MCF 10A (cell line): ENCODE measurements around the gene LDHAL6B. TPM values are rescaled to one million over a fixed set of nuclear protein-coding genes. Genes with fewer than 3 reads are reported as not detected.

Source experiments
- BruUV-seq: library from RNA; stranded (reverse); fragments of 400-500 nt; replicated peaks from 2 replicates; lab custom pipeline; 2021; lab: Mats Ljungman, UMichigan
- CTCF ChIA-PET: fragments of 300-600 bp; sonication (Branson Sonifier 250); formaldehyde crosslinking; extraction: SDS; loops from one replicate; lab custom pipeline; 2021; ENCODE audit warnings: antibody characterized with exemption, inconsistent platforms; lab: Yijun Ruan, JAX
- POLR2A ChIA-PET: fragments of 300-600, 350-650 bp; sonication (Branson Sonifier 250); formaldehyde crosslinking; extraction: SDS; loops from one replicate; lab custom pipeline; 2020; ENCODE audit warnings: antibody characterized with exemption, inconsistent platforms; lab: Yijun Ruan, JAX
- DNase-seq: peaks from one replicate; pipeline ENCODE4 v3.0.0-alpha.2; 2018; ENCODE audit not compliant: unreplicated experiment
- H3K27ac Mint-ChIP-seq: one replicate; pipeline ENCODE4 v1.8.0; 2022; ENCODE audit warnings: mild to moderate bottlenecking, low read depth, mixed read lengths; ENCODE audit not compliant: unreplicated experiment
- H3K27me3 Mint-ChIP-seq: one replicate; pipeline ENCODE4 v1.8.0; 2022; ENCODE audit warnings: mixed read lengths; ENCODE audit not compliant: insufficient read depth, unreplicated experiment
- H3K36me3 Mint-ChIP-seq: one replicate; pipeline ENCODE4 v1.8.0; 2022; ENCODE audit warnings: mild to moderate bottlenecking, moderate library complexity, mixed read lengths; ENCODE audit not compliant: insufficient read depth, unreplicated experiment
- H3K4me1 Mint-ChIP-seq: one replicate; pipeline ENCODE4 v1.8.0; 2022; ENCODE audit warnings: mixed read lengths; ENCODE audit not compliant: insufficient read depth, unreplicated experiment
- H3K4me3 Mint-ChIP-seq: one replicate; pipeline ENCODE4 v1.8.0; 2022; ENCODE audit warnings: mild to moderate bottlenecking, moderate library complexity, mixed read lengths; ENCODE audit not compliant: unreplicated experiment
- H3K9me3 Mint-ChIP-seq: one replicate; pipeline ENCODE4 v1.8.0; 2022; ENCODE audit warnings: mixed read lengths; ENCODE audit not compliant: unreplicated experiment
- intact Hi-C: fragments of 100-400 bp; cut with micrococcal nuclease; formaldehyde crosslinking; loops from 2 replicates; pipeline ENCODE4 v1.14.1; 2022
- total RNA-seq: library from RNA; stranded (reverse); gene quantifications from 2 replicates; pipeline ENCODE4 v1.2.3, GENCODE V29; 2022
- TF ChIP-seq, protein P1 (sequence below): fragments of 200-600 bp; IDR thresholded peaks from one replicate; pipeline ENCODE4 v1.8.0; 2022; ENCODE audit warnings: antibody characterized with exemption, mild to moderate bottlenecking; ENCODE audit not compliant: unreplicated experiment

Gene LDHAL6B
- total RNA-seq, 1 experiment from 2014 or later = not detected

DNA sequence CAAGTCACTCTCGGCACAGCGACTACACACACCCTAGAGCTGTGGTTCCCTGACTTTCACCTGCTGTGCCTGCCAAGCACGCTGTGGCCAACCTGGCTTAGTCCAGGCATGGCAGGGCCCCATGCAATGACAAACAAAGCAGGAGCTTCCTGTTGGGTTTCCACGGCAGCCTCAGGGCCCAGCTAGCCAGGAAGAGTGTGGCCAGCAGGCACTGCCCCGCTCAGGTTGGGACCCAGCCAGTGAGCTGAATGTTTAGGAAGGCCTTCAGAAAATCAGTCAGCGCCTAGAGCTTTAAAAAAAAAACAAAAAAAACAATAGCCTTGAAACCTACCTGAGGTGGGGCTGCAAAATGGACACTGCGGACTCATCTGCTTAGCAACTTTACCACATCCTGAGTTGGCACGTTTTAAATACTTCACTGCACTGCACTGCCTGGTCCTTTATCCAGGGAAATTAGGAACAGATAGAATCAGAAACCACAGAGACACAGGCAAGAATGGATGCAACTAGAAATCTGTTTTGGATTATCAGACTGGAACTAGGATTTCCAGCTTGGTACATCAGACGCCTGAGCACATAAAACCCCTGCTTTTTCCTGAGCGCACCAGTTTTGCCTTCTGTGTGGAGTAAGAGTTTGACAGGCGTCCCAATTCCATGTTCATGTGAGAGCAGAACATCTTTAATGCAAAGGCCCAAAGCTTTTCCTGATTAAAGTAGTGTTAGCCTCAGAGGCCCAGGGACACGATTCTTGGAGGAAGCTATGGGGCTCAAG lies 36.2 kb upstream of the LDHAL6B start:
- H3K27ac Mint-ChIP-seq = peak overlapping the region; percentile 98
- TF ChIP-seq, protein P1, sequence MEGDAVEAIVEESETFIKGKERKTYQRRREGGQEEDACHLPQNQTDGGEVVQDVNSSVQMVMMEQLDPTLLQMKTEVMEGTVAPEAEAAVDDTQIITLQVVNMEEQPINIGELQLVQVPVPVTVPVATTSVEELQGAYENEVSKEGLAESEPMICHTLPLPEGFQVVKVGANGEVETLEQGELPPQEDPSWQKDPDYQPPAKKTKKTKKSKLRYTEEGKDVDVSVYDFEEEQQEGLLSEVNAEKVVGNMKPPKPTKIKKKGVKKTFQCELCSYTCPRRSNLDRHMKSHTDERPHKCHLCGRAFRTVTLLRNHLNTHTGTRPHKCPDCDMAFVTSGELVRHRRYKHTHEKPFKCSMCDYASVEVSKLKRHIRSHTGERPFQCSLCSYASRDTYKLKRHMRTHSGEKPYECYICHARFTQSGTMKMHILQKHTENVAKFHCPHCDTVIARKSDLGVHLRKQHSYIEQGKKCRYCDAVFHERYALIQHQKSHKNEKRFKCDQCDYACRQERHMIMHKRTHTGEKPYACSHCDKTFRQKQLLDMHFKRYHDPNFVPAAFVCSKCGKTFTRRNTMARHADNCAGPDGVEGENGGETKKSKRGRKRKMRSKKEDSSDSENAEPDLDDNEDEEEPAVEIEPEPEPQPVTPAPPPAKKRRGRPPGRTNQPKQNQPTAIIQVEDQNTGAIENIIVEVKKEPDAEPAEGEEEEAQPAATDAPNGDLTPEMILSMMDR = no peak
- peaks cover 21% of the 10 kb centered on the region for H3K36me3 Mint-ChIP-seq

DNA sequence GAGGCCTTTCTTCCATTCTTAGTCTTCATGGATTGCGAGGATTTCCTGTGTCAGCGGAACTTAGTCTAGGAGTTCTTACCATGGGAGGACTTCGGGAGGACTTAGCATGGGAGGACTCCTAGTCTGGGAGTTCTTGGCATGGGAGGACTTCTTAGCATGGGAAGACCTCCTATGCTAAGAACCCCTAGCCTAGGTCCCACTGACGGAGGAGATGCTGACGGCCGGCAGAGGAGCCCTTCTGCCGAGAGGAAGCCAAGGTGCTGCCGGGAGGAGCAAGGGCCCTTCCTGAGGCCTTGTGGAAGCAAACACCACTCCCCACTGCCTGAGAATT lies 35.6 kb upstream of the LDHAL6B start:
- H3K4me3 Mint-ChIP-seq = no peak overlapping the region
- POLR2A ChIA-PET = interaction anchor here (0.7 to 7.1 kb wide), 6 partner anchors 9 to 400 kb away, joined by 3 to 76 read pairs (median 6); partner anchors contain the start of genes MINDY2 and MYO1E
- H3K9me3 Mint-ChIP-seq = no peaks in the 10 kb centered on the region
- TF ChIP-seq, protein P1 = no peak
- H3K27me3 Mint-ChIP-seq = no peaks in the 10 kb centered on the region
- no peak for DNase-seq
- no TSS peak for BruUV-seq
- peaks cover 49% of the 10 kb centered on the region for H3K4me1 Mint-ChIP-seq
- peak overlapping the region; percentile 98 for H3K27ac Mint-ChIP-seq
- intact Hi-C loops = loop anchor here (10.0 kb wide), 1 partner anchor 64 kb away; no protein-coding TSS in a partner anchor
- peaks cover 21% of the 10 kb centered on the region for H3K36me3 Mint-ChIP-seq
- CTCF ChIA-PET = interaction anchor here (0.6 to 1.7 kb wide), 4 partner anchors 9 to 358 kb away, joined by 3 to 6 read pairs (median 3); no protein-coding TSS in a partner anchor

More for the DNA sequence above, 36.2 kb upstream of the LDHAL6B start:
- no TSS peak for BruUV-seq
- Mint-ChIP-seq H3K4me3 (peak overlapping the region; percentile 16), H3K4me1 (peaks cover 50% of the 10 kb centered on the region), H3K27me3 (no peaks in the 10 kb centered on the region), H3K9me3 (no peaks in the 10 kb centered on the region)
- CTCF ChIA-PET = interaction anchor here (0.6 to 1.7 kb wide), 13 partner anchors 9 to 358 kb away, joined by 3 to 6 read pairs (median 3); no protein-coding TSS in a partner anchor
- intact Hi-C loops = loop anchor here (10.0 kb wide), 1 partner anchor 64 kb away; no protein-coding TSS in a partner anchor
- POLR2A ChIA-PET = interaction anchor here (0.7 to 7.1 kb wide), 18 partner anchors 9 to 856 kb away, joined by 3 to 76 read pairs (median 4); partner anchors contain the start of genes CCNB2, MINDY2, MYO1E and RNF111
- peak; percentile 91 for DNase-seq

- no peaks in the 10 kb centered on the region for H3K9me3 Mint-ChIP-seq
- POLR2A ChIA-PET = interaction anchor here (1.3 kb wide), 1 partner anchor 74 kb away, joined by 3 read pairs; no protein-coding TSS in a partner anchor
- no TSS peak for BruUV-seq
- H3K27ac Mint-ChIP-seq = peak overlapping the region; percentile 98
- H3K4me1 Mint-ChIP-seq = peaks cover 37% of the 10 kb centered on the region
- H3K4me3 Mint-ChIP-seq = no peak overlapping the region
- CTCF ChIA-PET = interaction anchor here (0.6 to 1.6 kb wide), 3 partner anchors 10 to 322 kb away, joined by 4 to 6 read pairs (median 5); no protein-coding TSS in a partner anchor
- peaks cover 23% of the 10 kb centered on the region for H3K36me3 Mint-ChIP-seq
- no peak for DNase-seq
- TF ChIP-seq, protein P1 = no peak
- no peaks in the 10 kb centered on the region for H3K27me3 Mint-ChIP-seq
- intact Hi-C loops = loop anchor here (10.0 kb wide), 1 partner anchor 62 kb away; no protein-coding TSS in a partner anchor
Observed at GRCh38 chr15:59172289-59172901, 34.2 kb upstream of the LDHAL6B start.
